NCI-H2081 (cell line): ENCODE measurements around the gene SMARCAL1.

Experiments
- DNase-seq, 2 experiments: peaks; one replicate each; lab custom pipeline; 2025; lab: John Stamatoyannopoulos, UW

The SMARCAL1 gene

DNA sequence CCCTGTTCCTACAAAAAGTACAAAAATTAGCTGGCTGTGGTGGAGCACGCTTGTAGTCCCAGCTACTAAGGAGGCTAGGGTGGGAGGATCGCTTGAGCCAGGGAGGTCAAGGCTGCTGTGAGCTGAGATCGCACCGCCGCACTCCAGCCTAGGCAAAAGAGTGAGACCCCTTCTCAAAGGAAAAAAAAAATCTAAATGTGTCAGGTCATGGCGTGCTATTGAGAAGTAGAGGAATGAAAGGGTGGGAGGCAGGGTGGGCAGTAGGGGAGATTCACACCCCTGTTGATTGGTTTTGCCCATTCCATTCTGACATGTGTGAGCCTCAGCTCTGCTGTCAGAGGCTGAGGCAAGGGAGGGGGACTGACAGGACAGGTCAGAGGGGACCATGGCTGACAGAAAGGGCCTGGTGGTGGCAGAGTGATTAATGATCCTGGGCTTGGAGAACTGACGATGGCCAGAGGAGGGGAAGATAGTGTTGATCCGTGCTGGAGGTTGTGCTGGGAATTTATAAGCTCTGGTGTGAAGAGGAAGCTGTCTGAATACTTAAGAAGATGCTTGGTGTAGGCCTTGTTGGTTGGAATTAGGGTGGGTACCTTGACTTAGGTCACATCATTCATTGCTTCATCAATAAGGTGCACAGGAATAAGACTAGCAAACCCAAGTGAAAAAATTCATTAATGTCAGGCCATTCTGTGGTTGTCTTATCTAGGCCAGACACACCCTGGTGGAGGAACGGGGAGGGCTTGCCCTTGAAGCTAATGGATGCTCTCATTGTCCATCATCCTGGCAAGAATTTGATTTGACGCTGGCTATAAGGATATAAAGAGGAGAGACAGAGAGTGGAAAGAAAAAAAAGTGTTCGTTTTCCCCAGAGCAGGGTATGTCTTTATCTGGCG lies 19.1 kb upstream of the SMARCAL1 start:
- DNase-seq = no peak

DNA sequence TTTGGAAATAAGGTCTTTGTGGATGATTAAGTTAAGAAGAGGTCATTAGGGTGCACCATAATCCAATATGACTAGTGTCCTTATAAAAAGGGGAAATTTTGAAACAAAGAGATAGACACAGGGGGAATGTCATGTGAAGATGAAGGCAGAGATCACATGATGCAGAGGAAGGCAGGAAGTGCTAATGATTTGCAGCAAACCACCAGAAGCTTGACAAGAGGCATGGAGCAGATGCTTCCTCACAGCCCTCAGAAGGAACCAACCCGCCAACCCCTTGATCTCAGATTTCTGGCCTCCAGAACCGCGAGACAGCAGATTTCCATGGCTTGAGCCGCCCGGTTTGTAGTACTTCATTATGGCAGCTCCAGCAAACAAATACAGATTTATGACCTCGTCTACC lies 17.4 kb upstream of the SMARCAL1 start:
- DNase-seq = no peak

DNA sequence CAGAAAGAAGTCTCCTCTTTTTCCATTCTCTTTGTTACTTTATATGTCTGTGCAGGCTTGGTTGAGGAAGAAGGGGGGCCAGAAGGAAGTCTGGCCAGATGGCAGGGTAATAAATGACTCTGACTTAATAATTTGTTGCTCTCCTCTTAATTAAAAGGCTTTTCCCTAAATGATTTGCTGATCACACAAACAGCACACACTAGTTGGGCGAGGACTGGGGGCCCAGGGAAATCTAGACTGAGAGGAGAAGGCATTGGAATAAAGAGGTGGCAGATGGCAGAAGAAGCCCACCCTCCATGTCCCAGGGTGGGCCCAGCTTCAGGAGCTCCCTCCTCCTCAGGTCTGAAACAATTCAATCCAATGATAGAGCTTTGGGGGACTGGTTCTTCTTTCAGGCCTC lies 12.7 kb upstream of the SMARCAL1 start:
- no peak for DNase-seq

DNA sequence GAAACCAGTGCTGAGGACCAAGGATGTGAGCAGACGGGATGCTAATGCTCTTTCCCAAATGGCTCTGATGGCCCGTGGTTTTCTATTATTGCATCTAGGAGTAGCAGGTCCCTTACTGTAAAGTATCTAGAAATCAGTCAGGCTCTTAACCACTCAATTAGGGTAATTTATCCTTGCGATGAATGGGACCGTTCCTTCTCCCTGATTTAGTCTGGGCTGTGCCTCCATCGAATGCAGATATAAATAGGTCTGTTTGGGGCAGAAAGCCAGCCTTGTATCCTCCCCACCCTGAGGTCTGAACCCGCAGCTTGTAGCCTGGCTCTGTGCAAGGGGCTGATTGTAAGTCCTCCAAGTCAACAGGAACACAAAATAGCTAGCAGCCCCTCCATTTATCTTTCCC lies 9.5 kb upstream of the SMARCAL1 start:
- DNase-seq = no peak

DNA sequence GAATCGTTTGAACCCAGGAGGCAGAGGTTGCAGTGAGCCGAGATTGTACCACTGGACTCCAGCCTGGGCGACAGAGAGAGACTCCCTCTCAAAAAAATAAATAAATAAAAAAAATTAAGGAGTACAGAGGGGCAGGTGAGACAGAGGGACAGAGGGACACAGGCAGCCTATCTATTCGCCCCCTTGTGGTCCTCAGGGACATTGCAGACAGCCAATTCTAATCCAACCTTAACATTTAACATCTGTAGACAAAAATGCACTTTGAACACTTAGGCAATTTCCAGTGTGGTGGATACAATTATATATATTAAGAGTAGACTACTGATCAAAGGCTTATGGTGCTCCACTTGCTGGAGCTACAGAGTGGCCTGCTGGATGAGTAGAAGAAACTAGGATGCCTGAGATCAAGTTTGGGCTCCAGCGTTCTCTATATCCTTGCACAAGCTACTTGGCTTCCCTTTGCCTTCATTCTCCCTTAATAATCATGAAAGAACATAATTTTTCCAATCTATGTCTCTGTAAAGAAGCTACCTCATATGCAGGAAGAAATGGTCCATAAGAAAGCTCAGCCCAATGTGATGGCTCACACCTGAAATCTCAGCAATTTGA lies 8.2 kb upstream of the SMARCAL1 start:
- peak; percentile 0 to 19 for DNase-seq

DNA sequence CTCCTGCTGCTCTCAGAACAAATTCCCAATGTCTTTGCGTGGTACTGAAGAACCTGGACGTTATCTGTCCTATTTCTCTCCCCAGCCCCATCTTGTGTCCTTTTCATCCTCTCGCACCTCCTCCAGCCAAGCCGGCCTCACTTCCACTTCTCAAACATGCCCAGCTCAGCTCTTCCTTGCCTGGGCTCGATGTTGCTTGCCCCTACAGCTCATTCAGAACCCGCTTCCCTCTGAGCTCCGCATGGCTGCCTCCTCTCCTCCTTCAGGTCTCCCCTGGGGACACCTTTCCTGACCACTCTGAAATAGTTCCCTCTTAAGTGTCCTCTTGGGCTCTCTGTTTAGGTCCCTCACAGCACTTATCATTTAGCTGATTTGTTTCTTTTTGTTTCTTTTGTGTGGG lies 6.7 kb upstream of the SMARCAL1 start:
- DNase-seq = no peak

DNA sequence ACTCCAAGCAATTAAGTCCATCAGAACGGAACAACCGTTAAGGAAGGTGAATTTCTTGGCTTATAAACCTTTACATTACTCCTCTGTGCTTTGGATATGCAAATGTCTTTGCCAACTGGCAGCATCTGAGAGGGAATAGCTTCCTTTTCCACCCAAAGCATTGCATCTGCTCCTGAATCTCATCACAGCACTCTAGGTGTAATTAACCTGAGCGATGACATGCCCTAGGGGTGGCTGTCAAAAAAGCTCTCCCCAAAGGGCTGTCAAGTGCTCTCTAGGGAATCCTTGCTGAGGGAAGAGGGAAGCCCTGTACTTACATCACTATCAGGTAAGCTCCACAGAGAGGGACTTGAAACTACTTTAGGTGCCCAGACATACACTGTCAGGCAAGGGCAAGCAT lies 5.5 kb upstream of the SMARCAL1 start:
- no peak for DNase-seq

DNA sequence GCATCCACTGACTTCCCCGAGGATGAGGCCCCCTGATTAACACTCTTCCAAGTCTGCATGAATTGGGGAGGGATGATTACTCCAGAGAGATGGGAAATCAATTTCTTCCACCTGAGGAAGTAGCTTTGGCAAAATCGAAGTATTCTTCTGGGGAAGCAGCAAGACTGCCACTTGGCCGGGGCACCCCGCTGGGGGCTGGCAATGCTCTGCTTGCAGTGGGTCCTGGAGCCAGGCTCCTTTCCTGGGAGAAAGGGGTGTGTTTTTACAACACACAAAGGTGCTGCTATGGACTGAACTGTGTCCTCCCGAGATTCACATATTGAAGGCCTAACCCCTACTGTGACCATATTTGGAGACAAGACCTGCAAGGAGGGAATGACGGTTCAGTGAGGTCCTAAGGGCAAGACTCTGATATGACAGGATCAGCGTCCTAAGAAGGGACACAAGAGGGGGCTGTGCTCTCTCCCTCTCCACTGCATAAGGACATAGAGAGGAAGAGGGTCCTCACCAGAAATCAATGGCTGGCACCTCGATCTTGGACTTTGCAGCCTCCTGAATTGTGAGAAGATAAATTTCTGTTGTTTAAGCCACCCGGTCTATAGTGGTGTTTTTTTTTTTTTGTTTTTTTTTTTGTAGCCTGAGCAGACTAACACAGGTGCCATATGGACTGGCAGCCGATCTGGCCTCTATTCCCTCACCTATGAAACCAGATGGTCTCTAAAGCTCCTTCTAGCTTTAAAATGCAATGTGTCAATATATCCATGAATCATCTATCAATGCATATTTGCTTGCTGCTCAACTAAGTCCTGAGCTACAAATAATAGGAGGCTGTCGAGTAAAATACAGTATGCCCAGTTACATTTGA lies 3.6 kb upstream of the SMARCAL1 start:
- DNase-seq = no peak

DNA sequence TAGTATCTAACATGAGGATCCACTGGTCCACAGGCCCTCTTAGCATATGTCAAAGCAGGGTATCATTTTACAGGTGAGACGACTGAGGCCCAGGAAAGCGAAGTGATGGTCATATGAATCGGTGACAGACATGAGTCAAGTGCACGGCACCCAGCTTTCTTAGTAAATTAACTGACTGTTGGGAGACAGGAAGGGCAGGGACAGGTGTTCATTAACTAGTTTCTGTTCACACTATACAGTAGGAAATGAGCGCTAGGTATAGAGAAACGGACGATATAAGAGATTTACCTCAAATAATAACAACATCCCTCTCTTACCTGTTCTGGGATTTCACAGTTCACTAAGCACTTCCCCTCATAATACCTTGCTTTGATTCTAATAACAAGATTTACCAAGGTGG lies 1.7 kb upstream of the SMARCAL1 start:
- no peak for DNase-seq

DNA sequence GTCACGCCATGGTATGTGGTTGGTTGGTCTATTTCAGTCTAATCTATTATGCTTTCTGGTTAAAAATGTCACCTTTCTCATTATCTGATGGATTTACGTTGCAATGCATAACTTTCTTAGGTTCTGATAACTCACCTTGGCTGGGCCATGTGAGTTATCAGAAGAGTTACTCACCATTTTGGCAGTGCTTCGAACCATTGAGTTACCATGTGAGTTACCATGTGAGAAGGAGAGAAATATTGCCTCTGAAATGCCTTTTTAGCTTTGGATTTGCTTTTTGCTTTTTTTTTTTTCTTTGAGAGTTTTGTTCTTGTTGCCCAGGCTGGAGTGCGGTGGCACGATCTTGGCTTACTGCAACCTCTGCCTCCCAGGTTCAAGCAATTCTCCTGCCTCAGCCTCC lies 1.6 kb downstream of the SMARCAL1 start:
- DNase-seq = no peak

DNA sequence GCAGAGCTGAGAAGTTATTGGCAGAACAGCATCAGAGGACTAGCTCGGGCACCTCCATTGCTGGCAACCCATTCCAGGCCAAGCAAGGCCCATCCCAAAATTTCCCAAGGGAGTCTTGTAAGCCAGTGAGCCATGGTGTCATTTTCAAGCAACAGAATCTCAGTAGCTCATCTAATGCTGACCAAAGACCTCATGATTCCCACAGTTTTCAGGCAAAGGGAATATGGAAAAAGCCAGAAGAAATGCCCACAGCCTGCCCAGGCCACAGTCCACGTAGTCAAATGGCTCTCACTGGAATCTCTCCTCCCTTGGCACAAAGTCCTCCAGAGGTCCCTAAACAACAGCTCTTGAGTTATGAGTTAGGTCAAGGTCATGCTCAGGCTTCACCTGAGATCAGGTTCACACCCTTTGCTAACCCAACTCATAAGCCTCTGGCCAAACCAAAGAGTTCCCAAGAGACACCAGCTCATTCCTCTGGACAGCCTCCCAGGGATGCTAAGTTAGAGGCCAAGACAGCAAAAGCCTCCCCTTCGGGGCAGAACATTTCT lies 2.6 kb downstream of the SMARCAL1 start:
- no peak for DNase-seq

DNA sequence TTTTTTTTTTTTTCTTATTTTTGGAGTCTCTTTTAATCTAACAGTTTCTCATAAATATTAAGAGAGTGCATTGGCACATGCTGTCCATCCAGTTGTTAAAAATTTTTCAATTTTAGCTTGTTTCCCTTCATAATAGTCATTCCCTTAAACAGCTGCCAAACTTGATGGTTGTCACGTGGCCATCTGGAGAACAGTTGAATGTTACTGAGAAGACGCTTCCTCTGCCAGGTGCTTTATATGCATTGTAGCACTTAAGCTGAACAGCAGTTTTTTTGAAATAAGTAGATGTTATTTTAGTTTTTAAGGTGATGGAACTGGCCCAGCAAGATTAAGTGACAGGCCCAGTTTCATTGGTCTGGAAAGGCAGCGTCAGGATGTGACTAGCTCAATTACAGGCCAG lies 3.3 kb downstream of the SMARCAL1 start:
- DNase-seq = no peak

DNA sequence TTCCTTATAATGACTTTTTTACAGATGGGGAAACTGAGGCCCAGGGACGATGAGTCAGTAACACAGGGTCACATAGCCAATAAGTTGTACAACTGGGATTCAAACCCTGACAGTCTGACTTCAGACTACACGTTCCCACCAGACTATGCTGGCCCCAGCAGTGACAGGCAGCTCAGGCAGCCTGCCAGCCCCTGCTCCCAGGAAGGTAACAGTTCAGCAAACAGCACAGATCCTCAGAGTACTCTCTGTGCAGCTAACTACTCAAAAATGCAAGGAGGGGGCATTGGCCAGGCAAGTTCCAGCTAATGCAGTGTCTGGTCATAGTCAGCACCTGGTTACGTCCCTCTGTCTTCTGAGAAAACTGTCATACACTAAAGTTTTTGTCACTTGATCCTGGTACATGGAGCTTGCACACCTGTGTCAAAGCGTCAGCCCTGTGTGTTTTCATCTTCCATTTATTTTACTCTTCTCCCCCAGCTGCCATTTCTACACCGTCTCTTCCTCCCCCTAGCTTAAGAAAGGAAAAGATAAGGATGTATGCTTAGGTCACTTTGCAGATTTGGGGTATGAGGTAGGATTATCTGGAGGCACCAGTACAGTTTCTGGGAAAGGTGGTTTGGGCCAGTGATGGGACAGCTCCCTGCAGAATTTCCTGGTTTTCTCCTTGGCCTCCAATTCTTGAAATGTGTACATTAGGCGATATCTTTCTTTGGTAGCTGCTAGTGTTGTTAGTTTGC lies 4.5 kb downstream of the SMARCAL1 start:
- DNase-seq = no peak

DNA sequence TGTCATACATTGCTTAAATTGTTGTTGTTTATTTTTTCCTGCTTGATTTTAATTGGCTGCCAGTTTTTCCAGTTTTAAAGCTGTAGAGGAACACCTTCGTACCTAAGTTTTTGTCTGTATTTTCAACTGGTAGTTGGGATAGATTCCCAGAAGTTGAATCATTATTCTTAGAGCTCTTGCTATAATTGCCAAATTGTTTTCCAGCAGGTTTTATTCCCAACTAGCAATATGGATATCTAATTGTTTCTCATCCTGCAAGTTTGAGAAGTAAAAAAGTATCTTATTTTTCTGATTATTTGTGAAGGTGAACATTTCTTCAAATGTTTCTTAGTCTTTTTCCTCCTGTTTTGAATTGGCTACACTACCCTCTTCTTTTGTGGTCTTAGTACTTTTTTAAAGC lies 6.7 kb downstream of the SMARCAL1 start:
- DNase-seq = no peak

DNA sequence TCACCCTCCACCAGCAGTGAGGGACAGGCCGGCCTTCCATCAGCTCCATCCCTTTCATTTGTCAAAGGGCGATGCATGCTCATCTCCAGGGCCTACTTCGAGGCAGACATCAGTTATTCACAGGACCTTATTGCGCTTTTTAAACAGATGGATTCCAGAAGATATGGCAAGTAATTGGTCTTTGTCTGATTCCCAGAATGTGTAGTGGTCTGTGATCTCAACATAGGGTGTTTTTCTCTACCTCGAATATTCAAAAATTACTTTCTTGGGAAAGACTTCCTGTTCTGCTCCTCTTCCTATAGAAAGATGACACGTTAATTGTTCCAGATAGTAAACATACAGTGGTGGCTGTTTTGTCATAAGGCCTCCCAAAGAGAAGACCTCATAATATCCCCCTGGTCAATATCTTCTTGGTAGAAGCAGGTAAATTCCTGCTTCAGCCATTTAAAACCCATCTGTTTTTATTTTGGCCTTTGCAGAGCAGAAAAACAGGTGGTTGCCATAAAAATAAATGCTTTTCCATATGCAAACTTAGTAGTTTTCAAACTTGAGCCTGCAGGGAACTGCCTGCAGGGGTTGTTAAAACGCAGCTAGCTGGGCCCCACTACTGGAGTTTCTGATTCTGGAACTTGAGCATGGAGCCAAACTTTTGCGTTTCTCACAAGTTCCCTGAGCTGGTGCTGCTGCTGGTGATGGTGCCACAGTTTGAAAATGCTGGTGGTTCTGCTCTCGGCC lies 8.2 kb downstream of the SMARCAL1 start:
- no peak for DNase-seq

DNA sequence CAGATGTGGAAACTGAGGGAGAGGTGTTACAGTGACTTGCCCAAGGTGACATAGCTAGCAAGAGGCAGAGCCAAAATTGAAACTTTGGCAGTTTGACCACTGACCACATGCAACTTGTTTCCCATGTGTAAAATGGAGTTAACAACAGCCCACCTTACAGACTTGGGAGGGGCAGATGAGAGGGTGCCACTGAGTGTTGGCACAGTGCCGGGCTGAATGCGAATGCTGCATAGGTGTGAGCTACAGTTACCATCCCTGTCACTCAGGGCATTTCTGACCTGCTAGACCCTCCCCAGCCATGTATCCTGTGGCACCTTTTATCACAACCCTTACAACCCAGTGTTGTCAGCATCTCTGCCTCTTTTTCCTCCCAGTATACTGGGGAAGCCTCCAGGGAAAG lies 10.8 kb downstream of the SMARCAL1 start:
- DNase-seq = no peak

DNA sequence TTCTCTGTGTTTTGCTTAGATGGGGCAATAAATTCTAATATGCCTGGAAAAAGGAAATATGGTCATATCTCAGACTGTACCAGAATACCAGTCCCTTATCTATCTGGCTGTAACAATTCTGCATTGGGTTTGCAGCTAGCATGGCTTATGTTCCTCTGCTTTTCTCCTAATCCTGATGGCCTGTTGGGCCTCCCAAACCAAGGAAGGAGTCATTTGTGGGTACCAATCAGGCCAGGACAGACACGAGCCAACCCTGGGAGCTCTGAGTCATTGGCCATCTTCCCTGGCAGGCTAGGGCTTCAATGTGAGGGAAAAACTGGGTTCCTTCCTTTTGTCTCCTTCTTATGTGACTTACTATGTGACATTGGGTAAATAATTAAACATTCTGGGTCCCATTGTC lies 12.0 kb downstream of the SMARCAL1 start:
- no peak for DNase-seq

DNA sequence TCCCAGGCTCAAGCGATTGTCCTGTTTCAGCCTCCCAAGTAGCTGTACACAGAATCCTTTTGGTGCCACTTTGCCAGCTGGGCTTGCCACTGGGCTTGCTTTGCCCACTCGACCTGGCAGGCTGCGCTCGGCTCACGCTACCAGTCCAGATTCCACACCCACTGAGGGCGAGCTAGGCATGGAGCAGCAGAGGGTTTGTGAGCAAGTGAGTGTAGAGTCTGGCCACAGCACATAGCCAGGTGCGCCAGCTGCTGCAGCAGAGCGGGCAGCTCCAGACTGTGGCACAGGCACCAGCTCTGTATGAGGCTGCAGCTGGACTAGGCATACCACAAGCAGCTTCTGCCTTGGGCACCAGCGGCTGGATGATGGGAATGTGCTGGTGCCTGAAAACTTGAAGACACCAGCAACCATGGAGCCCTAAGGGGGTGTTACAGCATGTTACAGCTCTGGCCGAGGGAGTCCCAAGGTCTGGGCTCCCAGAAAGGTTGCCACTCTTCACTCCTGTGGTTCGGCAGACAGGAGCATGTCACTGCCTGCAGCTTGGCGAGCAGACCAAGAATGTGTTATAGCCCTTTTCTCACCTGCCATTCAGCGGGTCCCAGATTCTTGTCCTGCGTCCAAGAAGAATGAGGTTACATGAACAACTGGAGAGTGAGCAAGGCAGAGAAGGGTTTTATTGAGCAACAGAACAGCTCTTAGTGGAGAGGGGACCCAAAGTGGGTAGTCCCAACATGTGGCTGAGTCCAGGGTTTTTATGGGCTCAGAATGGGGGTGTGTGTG lies 12.9 kb downstream of the SMARCAL1 start:
- no peak for DNase-seq

DNA sequence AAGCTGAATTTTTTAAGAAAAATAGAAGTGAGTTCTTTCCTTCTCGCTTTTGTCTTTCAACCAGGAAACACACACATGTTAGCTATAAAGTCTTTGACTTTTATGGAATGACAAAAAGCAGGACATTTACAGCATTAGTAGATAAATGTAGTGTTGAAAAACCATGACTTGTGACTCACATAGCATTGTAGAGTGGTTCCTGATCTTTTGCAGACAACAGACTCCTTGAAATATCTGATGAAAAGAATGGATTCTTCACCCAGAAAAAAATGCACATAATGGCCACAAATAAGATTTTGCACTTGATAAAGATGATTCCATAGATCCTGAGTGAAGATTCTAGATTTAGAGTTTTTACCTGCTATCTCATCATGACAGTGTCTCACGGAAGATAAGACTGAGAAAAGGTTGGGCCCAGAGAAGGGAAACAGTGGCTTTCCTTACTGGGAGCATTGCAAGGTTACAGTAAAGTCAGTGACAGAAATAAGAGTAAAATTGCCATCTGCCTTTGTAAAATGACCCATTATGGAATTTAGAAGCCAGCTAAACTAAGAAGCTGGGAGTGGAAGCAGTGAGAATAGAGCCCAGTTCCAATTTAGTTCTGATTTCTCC lies 14.0 kb downstream of the SMARCAL1 start:
- no peak for DNase-seq

DNA sequence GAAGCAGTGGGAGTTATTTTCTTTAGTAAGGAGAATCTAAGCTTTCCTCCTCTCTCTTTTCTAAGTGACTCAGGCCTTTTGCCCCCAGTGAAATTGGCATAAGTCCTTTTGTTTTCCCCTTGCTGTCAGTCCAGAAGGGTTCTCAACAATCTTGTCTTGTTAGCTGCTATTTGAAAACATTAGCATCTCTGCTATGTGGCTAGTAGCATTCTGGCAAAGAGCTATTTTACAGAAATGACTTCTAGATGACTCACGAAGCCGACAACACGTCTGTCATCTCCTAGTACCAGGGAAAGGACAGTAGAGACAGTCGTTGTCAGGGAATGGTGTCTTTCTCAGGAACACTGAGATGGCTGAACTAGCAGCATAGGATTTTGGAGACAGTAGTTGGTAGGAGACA lies 14.7 kb downstream of the SMARCAL1 start:
- no peak for DNase-seq
